HCT116 (cell line): Measurements from ENCODE around the gene UBIAD1.

Experiments
- EGR1 ChIP-seq: IDR thresholded peaks from 2 replicates; pipeline ENCODE4 v1.6.1; 2012; ENCODE audit warnings: low read depth
- EZH2phosphoT487 ChIP-seq: fragments of 200-600 bp; IDR thresholded peaks from 2 replicates; pipeline ENCODE4 v1.6.1; 2018; ENCODE audit warnings: antibody characterized with exemption, borderline replicate concordance
- POLR2A ChIP-seq: IDR thresholded peaks from 2 replicates; pipeline ENCODE4 v1.7.0; 2011; ENCODE audit warnings: borderline replicate concordance; ENCODE audit not compliant: insufficient read depth, insufficient read length; ENCODE audit errors: extremely low read depth
- POLR2AphosphoS5 ChIP-seq: IDR thresholded peaks from 2 replicates; pipeline ENCODE4 v1.6.1; 2011; ENCODE audit warnings: mild to moderate bottlenecking, low read depth, low read length, moderate library complexity
- SIN3A ChIP-seq: IDR thresholded peaks from 2 replicates; pipeline ENCODE4 v1.6.1; 2012; ENCODE audit warnings: low read depth
- SP1 ChIP-seq: IDR thresholded peaks from 2 replicates; pipeline ENCODE4 v1.6.1; 2012; ENCODE audit warnings: low read depth
- YY1 ChIP-seq: IDR thresholded peaks from 2 replicates; pipeline ENCODE4 v1.6.1; 2011; ENCODE audit warnings: low read length, low read depth, moderate library complexity, mild to moderate bottlenecking; ENCODE audit not compliant: insufficient replicate concordance; ENCODE audit errors: extremely low read depth
- ZNF274 ChIP-seq: fragments of 200-500 bp; sonication (Bioruptor generic); IDR thresholded peaks from 2 replicates; pipeline ENCODE4 v1.6.1; 2014; ENCODE audit warnings: mild to moderate bottlenecking, low read depth, low read length, inconsistent platforms
- TF ChIP-seq, protein P1 (sequence below), 3 experiments: fragments of 200-600 bp in 1 of 3; sonication (generic) in 1 of 3; IDR thresholded peaks in 2 of 3; conservative IDR thresholded peaks in 1 of 3; 2 replicates each; pipeline ENCODE4 v1.5.1; 2012 to 2017; ENCODE audit warnings: low read depth in 2 of 3, low read length in 2 of 3, antibody characterized with exemption in 1 of 3, borderline replicate concordance in 1 of 3, control low read depth in 1 of 3, mild to moderate bottlenecking in 1 of 3, mixed read lengths in 1 of 3, mixed run types in 1 of 3, moderate library complexity in 1 of 3; ENCODE audit not compliant: insufficient read depth in 1 of 3
- TF ChIP-seq, protein P2 (sequence below): IDR thresholded peaks from 2 replicates; pipeline ENCODE4 v1.6.1; 2011; ENCODE audit warnings: mild to moderate bottlenecking, low read length, moderate library complexity; ENCODE audit not compliant: insufficient replicate concordance; ENCODE audit errors: extremely low read depth
- TF ChIP-seq, protein P3 (sequence below): IDR thresholded peaks from 2 replicates; pipeline ENCODE4 v1.6.1; 2012; ENCODE audit warnings: low read depth
- TF ChIP-seq, protein P4 (sequence below): IDR thresholded peaks from 2 replicates; pipeline ENCODE4 v1.6.1; 2012

GRCh38 chr1:11233208-11233607 lies 39.8 kb upstream of the UBIAD1 start:
- TF ChIP-seq YY1 (no peak), EGR1 (no peak), SP1 (no peak), SIN3A (no peak), ZNF274 (no peak), POLR2A (no peak), POLR2AphosphoS5 (no peak), EZH2phosphoT487 (no peak)
- TF ChIP-seq, protein P1, sequence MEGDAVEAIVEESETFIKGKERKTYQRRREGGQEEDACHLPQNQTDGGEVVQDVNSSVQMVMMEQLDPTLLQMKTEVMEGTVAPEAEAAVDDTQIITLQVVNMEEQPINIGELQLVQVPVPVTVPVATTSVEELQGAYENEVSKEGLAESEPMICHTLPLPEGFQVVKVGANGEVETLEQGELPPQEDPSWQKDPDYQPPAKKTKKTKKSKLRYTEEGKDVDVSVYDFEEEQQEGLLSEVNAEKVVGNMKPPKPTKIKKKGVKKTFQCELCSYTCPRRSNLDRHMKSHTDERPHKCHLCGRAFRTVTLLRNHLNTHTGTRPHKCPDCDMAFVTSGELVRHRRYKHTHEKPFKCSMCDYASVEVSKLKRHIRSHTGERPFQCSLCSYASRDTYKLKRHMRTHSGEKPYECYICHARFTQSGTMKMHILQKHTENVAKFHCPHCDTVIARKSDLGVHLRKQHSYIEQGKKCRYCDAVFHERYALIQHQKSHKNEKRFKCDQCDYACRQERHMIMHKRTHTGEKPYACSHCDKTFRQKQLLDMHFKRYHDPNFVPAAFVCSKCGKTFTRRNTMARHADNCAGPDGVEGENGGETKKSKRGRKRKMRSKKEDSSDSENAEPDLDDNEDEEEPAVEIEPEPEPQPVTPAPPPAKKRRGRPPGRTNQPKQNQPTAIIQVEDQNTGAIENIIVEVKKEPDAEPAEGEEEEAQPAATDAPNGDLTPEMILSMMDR (IDR thresholded peaks at IDR 0.05 in 2 of 3, conservative IDR thresholded peaks at IDR 0.05 in 1 of 3; ENCODE audit: borderline replicate concordance in 1 of 3, insufficient read depth in 1 of 3, low read depth in 2 of 3, low read length in 2 of 3), result no peak
- TF ChIP-seq, protein P2, sequence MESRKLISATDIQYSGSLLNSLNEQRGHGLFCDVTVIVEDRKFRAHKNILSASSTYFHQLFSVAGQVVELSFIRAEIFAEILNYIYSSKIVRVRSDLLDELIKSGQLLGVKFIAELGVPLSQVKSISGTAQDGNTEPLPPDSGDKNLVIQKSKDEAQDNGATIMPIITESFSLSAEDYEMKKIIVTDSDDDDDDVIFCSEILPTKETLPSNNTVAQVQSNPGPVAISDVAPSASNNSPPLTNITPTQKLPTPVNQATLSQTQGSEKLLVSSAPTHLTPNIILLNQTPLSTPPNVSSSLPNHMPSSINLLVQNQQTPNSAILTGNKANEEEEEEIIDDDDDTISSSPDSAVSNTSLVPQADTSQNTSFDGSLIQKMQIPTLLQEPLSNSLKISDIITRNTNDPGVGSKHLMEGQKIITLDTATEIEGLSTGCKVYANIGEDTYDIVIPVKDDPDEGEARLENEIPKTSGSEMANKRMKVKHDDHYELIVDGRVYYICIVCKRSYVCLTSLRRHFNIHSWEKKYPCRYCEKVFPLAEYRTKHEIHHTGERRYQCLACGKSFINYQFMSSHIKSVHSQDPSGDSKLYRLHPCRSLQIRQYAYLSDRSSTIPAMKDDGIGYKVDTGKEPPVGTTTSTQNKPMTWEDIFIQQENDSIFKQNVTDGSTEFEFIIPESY, result no peak
- TF ChIP-seq, protein P3, sequence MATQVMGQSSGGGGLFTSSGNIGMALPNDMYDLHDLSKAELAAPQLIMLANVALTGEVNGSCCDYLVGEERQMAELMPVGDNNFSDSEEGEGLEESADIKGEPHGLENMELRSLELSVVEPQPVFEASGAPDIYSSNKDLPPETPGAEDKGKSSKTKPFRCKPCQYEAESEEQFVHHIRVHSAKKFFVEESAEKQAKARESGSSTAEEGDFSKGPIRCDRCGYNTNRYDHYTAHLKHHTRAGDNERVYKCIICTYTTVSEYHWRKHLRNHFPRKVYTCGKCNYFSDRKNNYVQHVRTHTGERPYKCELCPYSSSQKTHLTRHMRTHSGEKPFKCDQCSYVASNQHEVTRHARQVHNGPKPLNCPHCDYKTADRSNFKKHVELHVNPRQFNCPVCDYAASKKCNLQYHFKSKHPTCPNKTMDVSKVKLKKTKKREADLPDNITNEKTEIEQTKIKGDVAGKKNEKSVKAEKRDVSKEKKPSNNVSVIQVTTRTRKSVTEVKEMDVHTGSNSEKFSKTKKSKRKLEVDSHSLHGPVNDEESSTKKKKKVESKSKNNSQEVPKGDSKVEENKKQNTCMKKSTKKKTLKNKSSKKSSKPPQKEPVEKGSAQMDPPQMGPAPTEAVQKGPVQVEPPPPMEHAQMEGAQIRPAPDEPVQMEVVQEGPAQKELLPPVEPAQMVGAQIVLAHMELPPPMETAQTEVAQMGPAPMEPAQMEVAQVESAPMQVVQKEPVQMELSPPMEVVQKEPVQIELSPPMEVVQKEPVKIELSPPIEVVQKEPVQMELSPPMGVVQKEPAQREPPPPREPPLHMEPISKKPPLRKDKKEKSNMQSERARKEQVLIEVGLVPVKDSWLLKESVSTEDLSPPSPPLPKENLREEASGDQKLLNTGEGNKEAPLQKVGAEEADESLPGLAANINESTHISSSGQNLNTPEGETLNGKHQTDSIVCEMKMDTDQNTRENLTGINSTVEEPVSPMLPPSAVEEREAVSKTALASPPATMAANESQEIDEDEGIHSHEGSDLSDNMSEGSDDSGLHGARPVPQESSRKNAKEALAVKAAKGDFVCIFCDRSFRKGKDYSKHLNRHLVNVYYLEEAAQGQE, result no peak
- TF ChIP-seq, protein P4, sequence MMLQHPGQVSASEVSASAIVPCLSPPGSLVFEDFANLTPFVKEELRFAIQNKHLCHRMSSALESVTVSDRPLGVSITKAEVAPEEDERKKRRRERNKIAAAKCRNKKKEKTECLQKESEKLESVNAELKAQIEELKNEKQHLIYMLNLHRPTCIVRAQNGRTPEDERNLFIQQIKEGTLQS, result no peak
